Measurements from ENCODE around the gene C1QTNF4.

Gene C1QTNF4

GRCh38 chr11:47592970-47593369 lies 1.2 kb downstream of the C1QTNF4 start:
- no peak for DNase-seq

- no peak for DNase-seq
These were observed 2.0 kb downstream of the C1QTNF4 start for GRCh38 chr11:47592251-47592650.

- DNase-seq, result no peak
These were observed 2.4 kb downstream of the C1QTNF4 start for GRCh38 chr11:47591764-47592163.

- DNase-seq, result no peak
These were observed 4.0 kb downstream of the C1QTNF4 start for GRCh38 chr11:47589977-47590861.

GRCh38 chr11:47589584-47589976 lies 4.6 kb downstream of the C1QTNF4 start:
- DNase-seq, result no peak

GRCh38 chr11:47589118-47589517 lies 5.1 kb downstream of the C1QTNF4 start:
- DNase-seq, result no peak

GRCh38 chr11:47587723-47588326 lies 6.4 kb downstream of the C1QTNF4 start:
- no peak for DNase-seq

GRCh38 chr11:47587039-47587716 lies 7.0 kb downstream of the C1QTNF4 start:
- no peak for DNase-seq

GRCh38 chr11:47586098-47586855 lies 7.9 kb downstream of the C1QTNF4 start, which contains the start of gene FAM180B:
Gene FAM180B (plus strand): TSS chr11:47586678. CDS start chr11:47586769, 91 bp downstream.
- no peak for DNase-seq

- DNase-seq, result no peak
These were observed 10.4 kb downstream of the C1QTNF4 start for GRCh38 chr11:47583844-47584243.

GRCh38 chr11:47578524-47579494 lies 15.4 kb downstream of the C1QTNF4 start, which contains the start of the genes KBTBD4 and NDUFS3:
Gene KBTBD4 (minus strand): TSS chr11:47578970. CDS start chr11:47578951, 19 bp downstream.
Gene NDUFS3 (plus strand): TSS chr11:47579074. CDS start chr11:47579092, 18 bp downstream.
- DNase-seq, result peak; percentile 84

- DNase-seq, result no peak
These were observed 16.7 kb downstream of the C1QTNF4 start for GRCh38 chr11:47577460-47578041.

- no peak for DNase-seq
These were observed 20.9 kb downstream of the C1QTNF4 start for GRCh38 chr11:47573321-47573720.

GRCh38 chr11:47572715-47573255 lies 21.4 kb downstream of the C1QTNF4 start:
- DNase-seq, result no peak

GRCh38 chr11:47571895-47572294 lies 22.3 kb downstream of the C1QTNF4 start:
- no peak for DNase-seq

- DNase-seq, result no peak
These were observed 22.9 kb downstream of the C1QTNF4 start for GRCh38 chr11:47571357-47571729.

- no peak for DNase-seq
These were observed 23.4 kb downstream of the C1QTNF4 start for GRCh38 chr11:47570651-47571356.

- no peak for DNase-seq
These were observed 24.6 kb downstream of the C1QTNF4 start for GRCh38 chr11:47569646-47570045.

- no peak for DNase-seq
These were observed 28.0 kb downstream of the C1QTNF4 start for GRCh38 chr11:47566149-47566698.

Measured in activated CD4-positive, alpha-beta T cell treated with anti-CD3 and anti-CD28 coated beads for 1 hour (primary cell).